GM19351 (cell line): ENCODE measurements around the gene TOGARAM1.
A peak's percentile ranks its signal among the peaks of the same experiment; 100 is the strongest.

Experiments used
- ATAC-seq: cut with Tn5 transposase; IDR thresholded peaks from one replicate; pipeline ENCODE4 v1.9.1; 2021; ENCODE audit warnings: mild to moderate bottlenecking, moderate library complexity; ENCODE audit not compliant: unreplicated experiment

Gene TOGARAM1

GRCh38 chr14:45083976-45084722, 122.2 kb downstream of the TOGARAM1 start, which contains the start of gene PRPF39:
Gene PRPF39, plus strand, starts transcription at chr14:45084116. Its CDS starts 11,124 bp downstream, at chr14:45095240.
- peak; percentile 94 for ATAC-seq

DNA sequence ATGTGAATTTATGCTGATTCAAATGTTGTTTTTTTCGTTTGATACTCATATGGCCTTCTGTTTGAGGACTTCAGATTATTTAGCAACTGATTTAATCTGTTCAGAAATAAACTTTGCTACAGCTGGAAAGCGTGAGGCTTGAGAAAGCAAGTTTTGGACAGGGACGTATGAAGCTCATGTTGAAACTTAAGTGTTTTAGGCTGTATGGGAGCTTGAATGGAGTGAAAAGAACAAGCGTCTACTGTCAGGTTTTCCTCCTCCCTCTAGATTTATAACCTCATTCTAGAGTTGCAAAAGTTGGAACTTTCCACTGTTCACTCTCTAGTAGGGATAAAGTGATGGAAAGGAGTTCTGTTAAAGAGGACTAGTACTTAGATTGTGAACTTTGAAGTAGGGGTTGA, 123.0 kb downstream of the TOGARAM1 start:
- ATAC-seq = no peak

DNA sequence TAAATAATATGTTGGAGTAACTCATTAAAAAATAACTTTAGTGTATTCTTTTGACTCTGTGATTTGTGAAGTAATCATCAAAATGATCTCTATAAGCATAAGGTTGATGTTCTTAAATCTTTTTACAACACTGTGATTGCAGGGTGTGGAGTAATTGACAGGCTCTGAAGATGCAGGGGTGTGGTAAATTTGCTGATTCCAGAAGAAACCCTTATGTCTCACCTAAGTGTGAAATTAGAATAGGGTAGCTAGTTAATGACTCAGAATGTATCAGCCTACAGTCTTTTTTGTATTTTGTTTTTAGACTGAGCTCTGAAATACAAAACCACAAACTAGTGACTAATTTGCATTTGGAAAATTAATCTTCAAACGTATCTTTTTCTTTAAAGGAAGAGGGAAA, 127.8 kb downstream of the TOGARAM1 start:
- peak; percentile 84 for ATAC-seq

- ATAC-seq = no peak
These were observed 129.7 kb downstream of the TOGARAM1 start for GRCh38 chr14:45091710-45092109.

GRCh38 chr14:45094275-45094674, 132.3 kb downstream of the TOGARAM1 start:
- no peak for ATAC-seq

GRCh38 chr14:45095143-45095542, 133.2 kb downstream of the TOGARAM1 start:
- ATAC-seq = no peak

DNA sequence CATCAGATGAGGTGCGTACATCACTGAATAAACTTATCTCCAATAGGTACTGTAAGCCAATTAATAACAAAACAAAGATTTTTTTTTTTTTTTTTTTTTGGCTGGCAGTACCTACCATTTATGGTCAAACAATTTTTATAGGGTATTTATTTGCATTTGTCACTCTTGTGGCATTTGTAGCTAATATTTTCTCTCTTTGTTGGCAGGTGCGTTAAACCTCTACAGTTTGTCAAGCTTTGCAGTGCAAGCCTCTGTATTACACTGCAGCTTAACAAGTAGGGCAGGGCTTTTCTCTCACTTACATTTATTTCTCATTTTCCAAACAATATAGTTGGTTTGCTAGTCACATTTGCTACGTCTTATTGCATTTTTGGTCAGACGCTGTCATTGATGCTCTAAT, 134.2 kb downstream of the TOGARAM1 start:
- ATAC-seq = no peak

- no peak for ATAC-seq
These were observed 141.8 kb downstream of the TOGARAM1 start for GRCh38 chr14:45103806-45104205.

DNA sequence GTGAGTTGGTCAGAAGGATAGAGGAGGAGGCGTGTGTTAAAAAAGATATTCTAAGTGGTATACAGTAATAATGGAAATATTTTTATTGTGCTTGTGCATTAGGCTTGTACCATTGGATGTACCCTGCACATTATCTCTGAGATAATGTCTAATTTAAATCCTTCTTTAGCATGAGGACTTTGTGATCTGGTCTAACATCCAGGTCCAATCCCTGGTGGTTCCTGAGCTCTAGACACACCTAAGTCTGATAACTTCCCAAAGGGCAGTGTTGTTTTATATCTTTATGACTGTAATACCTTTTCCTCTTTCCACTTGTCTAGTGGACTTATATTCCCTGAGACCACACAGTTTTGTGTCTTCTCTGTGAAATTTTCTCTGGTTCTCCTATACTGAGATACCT, 142.6 kb downstream of the TOGARAM1 start:
- no peak for ATAC-seq

GRCh38 chr14:45112896-45113781, 151.1 kb downstream of the TOGARAM1 start:
- no peak for ATAC-seq

DNA sequence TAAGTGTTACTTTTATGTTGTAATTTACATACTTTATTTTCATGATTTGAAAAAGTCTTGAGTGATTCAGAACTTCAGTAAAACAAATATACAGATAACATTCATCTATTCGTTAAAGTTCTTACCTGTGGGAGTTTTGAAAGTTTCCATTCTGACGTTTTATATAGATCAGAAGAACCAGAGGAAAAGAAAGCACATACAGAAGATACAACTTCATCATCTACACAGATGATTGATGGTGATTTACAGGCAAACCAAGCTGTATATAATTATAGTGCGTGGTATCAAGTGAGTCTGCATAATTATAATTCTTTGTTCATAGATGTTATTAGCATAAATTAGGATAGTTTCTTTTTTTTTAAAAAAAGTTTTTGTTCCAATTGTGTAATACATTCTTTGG, 152.3 kb downstream of the TOGARAM1 start:
- no peak for ATAC-seq

- ATAC-seq = no peak
These were observed 156.6 kb downstream of the TOGARAM1 start for GRCh38 chr14:45118594-45118993.

DNA sequence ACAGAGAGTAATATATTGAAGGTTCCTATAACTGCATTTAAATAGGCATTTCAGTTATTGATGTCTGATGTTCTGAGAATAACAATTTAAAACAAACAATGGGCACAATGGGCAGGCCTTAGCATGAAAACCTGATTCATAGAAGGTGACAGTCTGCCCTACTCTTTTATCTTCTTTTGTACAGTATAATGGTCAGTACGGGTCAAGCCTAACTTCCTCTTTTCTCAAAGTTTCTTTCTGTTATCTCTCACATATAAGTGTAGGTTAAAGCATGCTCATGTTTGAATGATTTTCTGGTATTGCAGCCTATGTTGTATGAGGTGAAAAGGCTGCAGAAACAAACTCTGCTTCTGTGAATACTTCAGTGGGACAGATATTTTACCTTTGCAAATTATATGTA, 158.1 kb downstream of the TOGARAM1 start:
- ATAC-seq = peak; percentile 77

DNA sequence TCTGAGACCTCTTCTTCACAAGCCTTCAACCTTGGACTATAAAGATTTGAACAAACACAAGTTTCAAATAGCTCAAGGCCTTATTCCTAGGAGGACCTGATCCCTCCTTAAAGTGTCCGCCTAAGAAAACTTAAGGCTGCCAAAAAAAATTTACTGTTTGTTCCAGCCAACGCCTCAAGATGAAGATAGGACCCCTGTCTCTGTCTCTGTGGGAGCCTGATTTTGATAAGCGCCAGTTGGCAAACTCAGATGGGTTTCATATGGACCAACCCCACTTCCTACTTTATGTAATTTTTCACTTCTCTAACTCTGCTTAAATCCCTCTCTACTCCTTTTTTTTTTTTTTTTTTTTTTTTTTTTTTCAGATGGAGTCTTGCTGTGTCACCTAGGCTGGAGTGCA, 161.3 kb downstream of the TOGARAM1 start:
- ATAC-seq = no peak
